ENCODE data around the gene PSAP.

Gene PSAP

GRCh38 chr10:71829896-71830295 is 21.2 kb downstream of the PSAP start:
- H3K4me1 Mint-ChIP-seq = peaks cover 14% of the 10 kb centered on the region
- DNase-seq = no peak
- no peaks in the 10 kb centered on the region for H3K27me3 Mint-ChIP-seq (ENCODE audit: low read depth, poor library complexity)
- H3K9me3 Mint-ChIP-seq = no peaks in the 10 kb centered on the region
- H3K4me3 Mint-ChIP-seq = no peak overlapping the region
- no peak overlapping the region for H3K27ac Mint-ChIP-seq
- TF ChIP-seq CTCF (IDR thresholded peaks at IDR 0.05) = no peak
- peaks cover 74% of the 10 kb centered on the region for H3K36me3 Mint-ChIP-seq (ENCODE audit: low read depth)

DNA sequence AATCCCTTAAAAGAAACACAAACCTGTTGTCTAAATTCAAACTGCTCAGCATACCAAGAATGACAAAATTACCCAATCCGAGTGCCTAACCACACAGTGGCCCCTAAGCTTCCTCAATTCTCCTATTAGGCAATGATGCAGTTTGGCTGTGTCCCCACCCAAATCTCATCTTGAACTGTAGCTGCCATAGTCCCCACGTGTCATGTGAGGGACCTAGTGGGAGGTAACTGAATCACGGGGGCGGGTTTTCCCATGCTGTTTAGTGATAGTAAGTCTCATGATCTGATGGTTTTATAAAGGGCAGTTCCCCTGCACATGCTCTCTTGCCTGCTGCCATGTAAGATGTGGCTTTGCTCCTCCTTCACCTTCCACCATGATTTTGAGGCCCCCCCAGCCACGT is 21.9 kb downstream of the PSAP start:
- Mint-ChIP-seq H3K27me3 (ENCODE audit: low read depth, poor library complexity) (no peaks in the 10 kb centered on the region), H3K4me3 (no peak overlapping the region), H3K27ac (peak overlapping the region; percentile 78), H3K36me3 (ENCODE audit: low read depth) (peaks cover 70% of the 10 kb centered on the region), H3K4me1 (peaks cover 10% of the 10 kb centered on the region), H3K9me3 (no peaks in the 10 kb centered on the region)
- no peak for DNase-seq
- no peak for TF ChIP-seq CTCF (IDR thresholded peaks at IDR 0.05)

DNA sequence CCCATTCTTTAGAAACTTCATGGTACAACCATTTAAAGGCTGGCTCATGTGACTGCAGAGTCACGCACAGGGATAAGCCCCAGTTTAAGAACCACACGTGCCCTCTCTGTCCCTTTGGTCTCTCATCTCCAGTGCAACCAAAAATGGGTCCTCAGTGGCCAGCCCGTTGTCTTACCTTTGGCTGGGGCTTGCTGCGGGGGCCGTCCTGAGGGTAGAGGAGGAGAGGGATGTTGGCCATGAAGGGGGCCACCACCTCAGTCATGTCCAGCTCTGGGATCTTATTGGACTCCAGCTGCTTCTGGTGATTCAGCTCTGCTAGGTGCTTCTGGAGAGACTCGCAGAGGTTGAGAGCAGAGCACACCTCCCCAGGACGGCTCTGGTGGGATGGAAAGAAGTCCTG is 22.3 kb downstream of the PSAP start:
- Mint-ChIP-seq H3K27me3 (ENCODE audit: low read depth, poor library complexity) (no peaks in the 10 kb centered on the region), H3K9me3 (no peaks in the 10 kb centered on the region), H3K4me3 (no peak overlapping the region), H3K4me1 (peaks cover 10% of the 10 kb centered on the region), H3K36me3 (ENCODE audit: low read depth) (peaks cover 67% of the 10 kb centered on the region), H3K27ac (no peak overlapping the region)
- no peak for TF ChIP-seq CTCF (IDR thresholded peaks at IDR 0.05)
- no peak for DNase-seq

DNA sequence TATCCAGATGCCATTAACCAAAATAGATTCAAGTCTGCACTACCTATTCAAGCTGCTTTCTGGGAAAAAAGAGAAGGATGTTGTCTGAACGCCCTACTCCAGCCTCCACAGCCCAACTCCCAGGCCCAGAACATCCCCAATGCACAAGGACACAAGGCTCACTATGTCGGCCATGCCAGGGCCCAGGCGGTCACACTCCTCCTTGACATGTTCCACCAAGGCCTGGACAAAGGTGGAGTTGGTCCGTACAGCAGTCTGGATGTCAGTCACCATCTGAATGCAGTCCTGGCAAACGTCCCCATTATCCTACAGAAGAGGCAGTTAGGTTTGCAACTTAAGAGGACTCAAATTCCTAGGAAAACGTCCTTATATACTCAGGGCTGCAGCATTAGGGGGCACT is 23.2 kb downstream of the PSAP start:
- no peak for DNase-seq
- Mint-ChIP-seq H3K27me3 (ENCODE audit: low read depth, poor library complexity) (no peaks in the 10 kb centered on the region), H3K27ac (peak overlapping the region; percentile 25), H3K9me3 (no peaks in the 10 kb centered on the region), H3K4me3 (no peak overlapping the region), H3K36me3 (ENCODE audit: low read depth) (peaks cover 67% of the 10 kb centered on the region), H3K4me1 (peaks cover 10% of the 10 kb centered on the region)
- no peak for TF ChIP-seq CTCF (IDR thresholded peaks at IDR 0.05)

- Mint-ChIP-seq H3K27me3 (ENCODE audit: low read depth, poor library complexity) (no peaks in the 10 kb centered on the region), H3K4me3 (no peak overlapping the region), H3K9me3 (no peaks in the 10 kb centered on the region), H3K27ac (no peak overlapping the region), H3K36me3 (ENCODE audit: low read depth) (peaks cover 67% of the 10 kb centered on the region), H3K4me1 (peaks cover 10% of the 10 kb centered on the region)
- TF ChIP-seq CTCF (IDR thresholded peaks at IDR 0.05) = no peak
- DNase-seq = no peak
Observed at GRCh38 chr10:71825217-71825616, 25.8 kb downstream of the PSAP start.

DNA sequence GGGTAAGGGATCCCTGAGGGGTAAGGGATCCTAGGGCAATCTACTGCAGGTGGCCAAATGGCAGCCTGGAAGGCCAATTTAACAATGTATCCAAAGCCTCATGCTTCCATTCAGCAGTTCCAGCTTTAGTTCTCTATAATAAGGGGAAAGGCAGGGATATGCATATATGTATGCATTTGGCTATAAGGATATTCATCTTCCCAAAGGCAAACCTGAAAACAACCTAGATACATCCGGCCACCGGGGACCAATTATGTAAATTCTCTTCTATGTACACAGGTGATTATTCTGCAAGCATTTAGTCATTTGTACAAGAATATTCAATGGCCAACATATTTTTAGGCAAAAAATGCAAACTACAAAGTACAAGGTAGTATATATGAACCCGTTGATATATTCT is 26.7 kb downstream of the PSAP start:
- no peak for TF ChIP-seq CTCF (IDR thresholded peaks at IDR 0.05)
- no peaks in the 10 kb centered on the region for H3K27me3 Mint-ChIP-seq (ENCODE audit: low read depth, poor library complexity)
- no peak for DNase-seq
- no peak overlapping the region for H3K4me3 Mint-ChIP-seq
- peaks cover 64% of the 10 kb centered on the region for H3K36me3 Mint-ChIP-seq (ENCODE audit: low read depth)
- H3K9me3 Mint-ChIP-seq = no peaks in the 10 kb centered on the region
- H3K27ac Mint-ChIP-seq = no peak overlapping the region
- peaks cover 10% of the 10 kb centered on the region for H3K4me1 Mint-ChIP-seq
